HG02571 (cell line): ENCODE measurements around the gene BCAT1.
A peak's percentile ranks its signal among the peaks of the same experiment; 100 is the strongest.
"Not testable (repeated sequence)": the region's sequence is repeated elsewhere in the genome, so short reads cannot be mapped to it uniquely, and the experiment has no call there.

ENCODE experiments used
- ATAC-seq: cut with Tn5 transposase; IDR thresholded peaks from one replicate; pipeline ENCODE4 v1.9.1; 2021; ENCODE audit warnings: mild to moderate bottlenecking, moderate library complexity; ENCODE audit not compliant: unreplicated experiment

Gene BCAT1

DNA sequence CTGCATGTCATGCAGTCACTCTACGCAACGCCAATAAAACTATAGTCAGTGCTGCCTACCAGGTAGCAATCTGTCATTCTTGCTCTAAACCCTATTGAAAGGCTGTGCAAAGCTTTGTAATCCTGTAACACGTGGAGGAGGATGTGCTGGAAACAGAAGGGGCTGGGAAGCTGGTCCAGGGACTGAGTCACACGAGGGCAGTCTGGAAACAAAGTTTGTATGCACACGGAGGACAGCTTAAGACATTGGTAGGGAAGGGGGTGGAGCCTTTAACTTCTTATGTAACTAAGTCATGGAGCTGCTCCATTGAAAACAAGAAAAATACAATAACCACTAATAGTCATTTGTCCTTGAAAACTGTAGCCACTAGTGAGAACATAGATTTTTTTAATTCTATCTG is 128.0 kb downstream of the BCAT1 start:
- no peak for ATAC-seq

GRCh38 chr12:24818351-24818750 is 130.6 kb downstream of the BCAT1 start:
- ATAC-seq = no peak

- ATAC-seq = peak; percentile 38
These were observed 133.8 kb downstream of the BCAT1 start for GRCh38 chr12:24815114-24815423.

- ATAC-seq = peak; percentile 82
These were observed 134.4 kb downstream of the BCAT1 start for GRCh38 chr12:24814379-24815113.

DNA sequence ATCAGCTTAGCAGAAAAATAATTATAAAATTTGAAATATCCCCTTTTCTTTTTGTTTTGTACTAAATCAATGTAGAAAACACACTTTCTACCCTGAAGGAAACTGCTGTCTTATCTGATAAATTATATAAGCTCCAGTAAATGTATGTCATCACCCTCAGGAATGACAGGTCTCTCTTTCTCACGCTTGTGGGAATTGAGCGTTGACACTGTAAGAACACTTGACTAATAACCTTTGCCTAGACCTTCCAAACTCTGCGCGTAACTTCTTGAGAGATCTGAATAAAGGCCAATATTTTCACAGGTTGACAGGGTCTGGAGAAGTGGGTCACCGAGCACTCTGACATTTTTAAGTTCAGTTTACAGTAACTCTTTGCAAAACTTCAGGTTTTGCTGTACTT is 138.5 kb downstream of the BCAT1 start:
- ATAC-seq = no peak

DNA sequence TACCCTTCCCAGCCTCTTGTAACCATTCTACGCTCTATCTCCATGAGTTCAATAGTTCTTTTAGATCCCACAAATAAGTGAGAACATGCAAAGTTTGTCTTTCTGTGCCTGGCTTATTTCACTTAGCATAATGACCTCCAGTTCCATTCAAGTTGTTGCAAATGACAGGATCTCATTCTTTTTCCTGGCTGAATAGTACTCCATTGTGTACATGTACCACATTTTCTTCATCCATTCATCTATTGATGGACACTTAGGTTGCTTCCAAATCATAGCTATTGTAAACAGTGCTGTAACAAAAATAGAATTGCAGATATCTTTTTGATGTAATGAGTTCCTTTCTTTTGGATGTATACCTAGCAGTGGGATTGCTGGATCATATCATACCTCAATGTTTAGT is 139.6 kb downstream of the BCAT1 start:
- not testable (repeated sequence) for ATAC-seq

DNA sequence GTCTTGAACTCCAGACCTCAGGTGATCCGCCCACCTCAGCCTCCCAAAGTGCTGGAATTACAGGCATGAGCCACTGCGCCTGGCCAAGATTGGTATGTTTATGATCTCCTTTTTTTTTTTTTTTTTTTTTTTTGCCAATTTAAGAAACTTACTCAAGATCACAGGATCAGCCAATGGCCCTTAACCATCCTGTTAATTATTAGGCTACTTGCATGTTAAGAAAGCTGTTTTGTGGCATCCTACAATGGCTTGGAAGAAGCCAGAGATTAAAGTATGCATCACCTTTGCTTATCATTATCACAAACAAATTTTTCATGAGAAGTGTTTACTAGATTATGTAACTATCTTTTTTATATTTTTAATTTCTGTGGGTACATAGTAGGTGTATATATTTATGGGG is 140.2 kb downstream of the BCAT1 start:
- no peak for ATAC-seq

DNA sequence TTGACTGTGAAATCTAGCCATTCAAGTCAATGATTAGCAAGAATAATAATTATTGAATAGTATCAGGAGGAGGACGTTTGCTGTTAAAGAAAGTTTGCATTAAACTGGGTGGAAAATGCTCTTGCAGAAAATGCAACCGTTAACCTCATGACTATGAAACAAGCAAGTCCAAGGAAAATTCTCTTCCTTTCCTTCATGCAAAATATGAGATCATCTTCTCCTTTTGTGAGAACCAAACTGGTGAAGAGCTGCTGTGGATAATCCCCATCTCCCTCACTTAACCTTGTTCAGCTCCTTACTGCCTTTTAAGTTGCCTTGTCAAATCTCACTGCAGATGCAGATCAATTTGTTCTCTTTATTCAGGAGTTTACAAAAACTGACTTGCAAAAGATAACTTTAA is 142.5 kb downstream of the BCAT1 start:
- ATAC-seq = no peak

- ATAC-seq = no peak
These were observed 145.3 kb downstream of the BCAT1 start for GRCh38 chr12:24803430-24804245.

GRCh38 chr12:24798335-24798734 is 150.6 kb downstream of the BCAT1 start:
- peak; percentile 67 for ATAC-seq

DNA sequence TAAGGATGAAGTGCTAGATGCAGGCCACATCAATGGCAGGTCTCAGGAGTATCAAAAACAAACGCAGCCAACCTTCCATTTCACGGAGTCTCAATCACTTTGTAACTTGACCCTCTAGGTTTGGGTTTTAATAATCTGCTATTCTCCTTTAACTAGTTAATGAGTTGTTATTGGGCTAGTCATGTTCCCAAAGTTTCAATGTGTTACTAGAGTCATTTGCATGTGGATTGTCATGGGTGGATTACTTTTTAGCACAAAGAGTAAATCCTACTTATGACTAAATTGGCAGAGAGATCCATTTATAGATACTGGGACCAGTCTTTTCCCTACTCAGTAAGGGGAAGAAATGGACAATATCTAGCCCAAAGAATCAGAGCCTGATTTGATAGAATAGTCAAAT is 151.0 kb downstream of the BCAT1 start:
- no peak for ATAC-seq

- ATAC-seq = no peak
These were observed 152.0 kb downstream of the BCAT1 start for GRCh38 chr12:24796876-24797275.

DNA sequence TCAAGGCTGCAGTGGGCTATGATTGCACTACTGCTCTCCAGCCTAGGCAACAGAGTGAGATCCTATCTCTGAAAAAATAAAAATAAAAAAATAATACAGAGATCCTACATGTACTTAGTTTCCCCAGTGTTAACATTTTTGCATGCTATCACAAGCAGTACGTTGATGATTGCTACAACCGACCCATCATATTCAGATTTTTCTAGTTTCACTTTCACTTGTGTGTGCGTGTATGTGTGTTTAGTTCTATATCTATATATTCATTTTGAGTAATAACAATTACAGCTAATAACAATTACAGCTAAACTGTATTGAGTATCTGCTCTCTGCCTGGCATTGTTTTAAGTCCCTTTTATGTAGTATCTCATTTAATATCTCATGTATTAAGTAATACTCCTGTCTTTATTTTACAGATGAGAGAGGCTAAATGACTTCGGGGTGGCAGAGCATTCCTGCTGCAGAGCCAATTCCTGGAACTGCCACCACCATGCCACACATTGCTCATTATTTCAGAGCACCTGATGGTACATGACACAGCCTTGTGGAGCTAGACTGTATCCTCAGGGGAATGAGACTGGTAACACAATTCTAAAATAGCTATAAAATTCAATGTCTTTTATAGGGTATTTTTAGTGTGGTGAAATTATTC is 153.1 kb downstream of the BCAT1 start:
- ATAC-seq = peak; percentile 47

DNA sequence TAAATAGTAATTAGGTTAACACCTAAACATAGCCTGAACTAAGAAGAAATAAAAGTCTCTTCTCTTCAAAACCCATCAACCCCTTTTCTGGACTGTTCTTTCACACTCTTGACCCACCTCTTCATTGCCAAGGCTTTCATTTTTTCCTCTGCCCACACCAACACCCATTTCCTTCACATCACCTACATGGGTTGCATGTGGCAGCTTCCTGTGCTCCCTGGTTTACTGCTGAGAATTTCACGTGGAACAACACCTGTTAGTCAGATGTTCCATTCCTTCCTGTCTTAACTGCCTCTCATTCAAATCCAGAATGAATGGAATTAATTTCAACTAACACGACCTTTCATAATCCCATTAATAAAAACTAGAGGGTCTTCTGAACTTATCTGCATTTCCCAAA is 157.3 kb downstream of the BCAT1 start:
- no peak for ATAC-seq

DNA sequence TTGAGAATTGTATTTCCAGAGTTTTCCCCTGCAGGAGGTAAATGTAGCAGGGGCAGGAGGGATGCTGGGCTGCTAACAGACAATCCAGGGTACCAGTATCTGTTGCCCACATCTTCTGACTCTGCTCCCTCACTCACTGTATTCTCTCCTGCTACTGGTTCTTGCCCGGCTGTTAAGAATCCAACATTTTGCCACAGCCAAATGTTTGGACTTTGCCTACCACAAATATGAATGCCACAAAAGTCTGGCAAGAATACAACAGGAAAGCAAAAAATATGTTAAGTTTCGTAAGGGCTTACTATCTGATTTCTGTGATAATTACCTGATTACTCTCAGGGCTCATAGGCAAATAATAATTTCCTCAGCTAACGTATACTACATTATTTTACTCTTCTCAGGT is 160.0 kb downstream of the BCAT1 start:
- ATAC-seq = no peak

- no peak for ATAC-seq
These were observed 168.1 kb downstream of the BCAT1 start for GRCh38 chr12:24780697-24781368.

DNA sequence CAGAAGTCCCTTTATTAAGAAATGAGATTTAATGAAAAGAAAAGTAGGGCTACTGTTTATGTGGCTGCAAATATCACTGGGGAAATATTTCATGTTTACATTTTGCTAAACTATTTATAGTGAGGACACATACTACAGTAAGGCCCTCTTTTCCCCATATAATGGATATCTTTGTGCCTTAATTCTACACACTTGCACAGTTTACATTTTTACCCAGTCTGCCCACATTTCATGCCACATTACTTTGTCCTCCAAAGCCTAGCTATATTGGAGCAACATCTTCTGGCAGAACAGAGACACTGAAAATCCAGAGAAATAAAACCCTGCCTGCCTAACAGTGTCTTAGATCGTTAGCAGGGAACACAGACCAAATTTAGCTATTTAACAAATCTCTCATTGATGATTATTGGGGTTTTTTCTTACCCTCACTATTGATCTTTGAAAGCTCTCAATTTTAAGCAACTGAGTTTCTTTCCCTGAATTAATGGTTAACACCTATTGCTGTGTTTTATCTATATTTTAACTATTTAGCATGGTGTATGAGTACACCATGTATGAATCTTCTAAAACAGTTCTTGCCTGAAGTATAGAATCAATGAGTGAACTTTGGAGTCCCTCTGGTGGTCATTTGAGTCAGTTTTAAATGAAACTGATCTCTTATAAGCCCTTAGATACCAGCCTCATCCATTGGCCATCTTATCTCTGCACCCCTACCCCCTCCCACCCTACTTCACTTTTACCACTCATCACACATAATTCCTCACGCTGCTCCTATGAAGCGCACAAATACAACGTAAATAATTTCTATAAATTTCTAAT is 170.2 kb downstream of the BCAT1 start:
- ATAC-seq = peak; percentile 78

- no peak for ATAC-seq
These were observed 171.5 kb downstream of the BCAT1 start for GRCh38 chr12:24777359-24777758.

DNA sequence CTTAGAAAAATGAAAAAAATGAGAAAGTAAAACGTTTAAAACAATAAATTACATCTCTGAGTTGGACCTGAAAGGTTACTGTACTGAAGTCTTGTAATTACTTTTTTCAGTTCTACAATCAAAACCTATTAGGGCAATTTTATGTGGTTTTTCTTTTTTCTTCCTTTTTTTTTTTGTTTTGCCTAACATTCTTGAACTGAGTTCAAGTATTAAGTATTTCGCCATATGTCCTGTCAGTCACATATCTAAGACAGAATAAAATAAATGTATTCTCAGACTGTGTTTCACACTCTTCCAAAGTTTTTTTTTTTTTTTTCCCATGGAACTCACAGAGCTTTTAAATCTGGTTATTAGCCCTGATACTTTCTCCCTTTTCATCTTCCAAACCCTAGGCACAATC is 172.0 kb downstream of the BCAT1 start:
- ATAC-seq = no peak

- no peak for ATAC-seq
These were observed 173.8 kb downstream of the BCAT1 start for GRCh38 chr12:24775073-24775472.

DNA sequence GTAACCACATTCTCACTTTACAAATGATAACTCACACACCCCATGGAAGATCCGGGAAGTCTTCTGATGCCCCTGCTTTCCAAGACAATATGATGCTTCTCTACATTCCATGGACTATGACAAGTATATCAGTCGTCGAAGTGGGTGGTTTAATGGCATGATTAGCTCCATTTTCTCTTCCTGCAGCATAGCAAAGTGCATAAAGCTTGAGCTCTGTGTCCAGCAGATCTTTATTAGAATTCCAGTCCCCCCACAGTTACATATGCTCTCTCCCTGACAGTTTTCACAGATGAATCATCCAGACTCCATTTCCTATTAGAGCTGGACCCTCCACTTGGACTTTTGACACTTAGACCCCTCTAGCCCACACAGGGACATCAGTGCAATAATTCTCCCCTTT is 174.9 kb downstream of the BCAT1 start:
- no peak for ATAC-seq
